Measurements from ENCODE around the gene TFCP2L1. TPM values are rescaled to one million over a fixed set of nuclear protein-coding genes. Genes with fewer than 3 reads are reported as not detected.

TFCP2L1 gene
- total RNA-seq, 1 experiment from 2014 or later = 18.4 TPM

DNA sequence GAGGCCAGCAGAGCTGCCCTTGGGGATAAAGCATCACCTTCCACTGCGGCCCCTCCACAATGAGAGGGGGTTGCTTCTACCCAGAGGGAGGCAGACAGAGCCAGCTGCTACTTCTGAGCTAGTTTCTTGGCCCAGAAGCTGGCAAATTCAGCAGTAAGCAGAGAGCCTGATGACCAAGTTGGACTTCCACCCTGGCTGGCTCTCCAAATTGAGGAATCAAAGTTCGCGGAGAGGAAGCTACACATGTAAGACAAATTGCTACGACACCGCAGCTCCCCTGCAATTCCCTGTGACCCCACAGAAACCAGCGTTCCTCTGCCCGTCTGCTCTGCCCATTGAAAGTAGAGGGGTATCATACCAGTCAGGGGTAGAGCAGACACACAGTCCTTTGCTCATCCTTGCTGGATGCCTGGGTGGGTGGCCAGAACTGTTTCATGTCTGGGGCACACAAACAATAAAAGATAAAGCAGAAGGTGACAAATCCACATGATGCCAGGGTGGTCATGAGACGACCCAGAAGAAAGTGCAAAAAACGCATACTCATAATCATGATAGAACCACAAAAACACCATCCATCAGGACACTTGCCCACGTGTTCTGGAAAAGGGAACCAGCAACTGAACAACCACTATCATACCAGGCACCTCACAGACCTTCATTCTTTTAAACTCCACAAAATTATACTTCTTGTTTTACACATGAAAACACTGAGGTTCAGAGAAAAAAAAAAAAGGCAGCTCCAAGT lies 5.4 kb downstream of the TFCP2L1 start:
- no peaks in the 10 kb centered on the region for H3K27me3 Mint-ChIP-seq (ENCODE audit: insufficient read depth, unreplicated experiment)
- H3K27ac Mint-ChIP-seq (ENCODE audit: unreplicated experiment) = no peak overlapping the region
- no peak overlapping the region for H3K4me3 ChIP-seq (ENCODE audit: low read depth, low read length)
- peaks cover 9% of the 10 kb centered on the region for H3K4me1 Mint-ChIP-seq (ENCODE audit: low read depth, unreplicated experiment)
- no peaks in the 10 kb centered on the region for H3K36me3 Mint-ChIP-seq (ENCODE audit: insufficient read depth, unreplicated experiment)
- TF ChIP-seq, protein P1, sequence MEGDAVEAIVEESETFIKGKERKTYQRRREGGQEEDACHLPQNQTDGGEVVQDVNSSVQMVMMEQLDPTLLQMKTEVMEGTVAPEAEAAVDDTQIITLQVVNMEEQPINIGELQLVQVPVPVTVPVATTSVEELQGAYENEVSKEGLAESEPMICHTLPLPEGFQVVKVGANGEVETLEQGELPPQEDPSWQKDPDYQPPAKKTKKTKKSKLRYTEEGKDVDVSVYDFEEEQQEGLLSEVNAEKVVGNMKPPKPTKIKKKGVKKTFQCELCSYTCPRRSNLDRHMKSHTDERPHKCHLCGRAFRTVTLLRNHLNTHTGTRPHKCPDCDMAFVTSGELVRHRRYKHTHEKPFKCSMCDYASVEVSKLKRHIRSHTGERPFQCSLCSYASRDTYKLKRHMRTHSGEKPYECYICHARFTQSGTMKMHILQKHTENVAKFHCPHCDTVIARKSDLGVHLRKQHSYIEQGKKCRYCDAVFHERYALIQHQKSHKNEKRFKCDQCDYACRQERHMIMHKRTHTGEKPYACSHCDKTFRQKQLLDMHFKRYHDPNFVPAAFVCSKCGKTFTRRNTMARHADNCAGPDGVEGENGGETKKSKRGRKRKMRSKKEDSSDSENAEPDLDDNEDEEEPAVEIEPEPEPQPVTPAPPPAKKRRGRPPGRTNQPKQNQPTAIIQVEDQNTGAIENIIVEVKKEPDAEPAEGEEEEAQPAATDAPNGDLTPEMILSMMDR (IDR thresholded peaks at IDR 0.05; ENCODE audit: insufficient read depth in 1 of 2, low read depth in 1 of 2, low read length in 1 of 2, severe bottlenecking in 1 of 2, unreplicated experiment in 1 of 2) = no peak
- H3K9me3 ChIP-seq = no peaks in the 10 kb centered on the region
- H3K27me3 ChIP-seq (replicated peaks; ENCODE audit: control insufficient read depth, insufficient read depth, low read length) = no peaks in the 10 kb centered on the region
- no TSS peak for BruUV-seq (replicated peaks)
- intact Hi-C loops (cut with micrococcal nuclease; ENCODE audit: unreplicated experiment) = no loop called here
- H3K9me3 Mint-ChIP-seq (ENCODE audit: unreplicated experiment) = no peaks in the 10 kb centered on the region
- ChIA-PET CTCF (interaction anchor here (2.2 kb wide), 1 partner anchor 151 kb away, joined by 5 read pairs; no protein-coding TSS in a partner anchor), POLR2A (no interaction called here)
- no peak for DNase-seq
- peaks cover 12% of the 10 kb centered on the region for H3K4me1 ChIP-seq
- H3K36me3 ChIP-seq (ENCODE audit: control insufficient read depth, insufficient read depth, low read length) = no peaks in the 10 kb centered on the region
- H3K4me3 Mint-ChIP-seq (ENCODE audit: unreplicated experiment) = no peak overlapping the region

DNA sequence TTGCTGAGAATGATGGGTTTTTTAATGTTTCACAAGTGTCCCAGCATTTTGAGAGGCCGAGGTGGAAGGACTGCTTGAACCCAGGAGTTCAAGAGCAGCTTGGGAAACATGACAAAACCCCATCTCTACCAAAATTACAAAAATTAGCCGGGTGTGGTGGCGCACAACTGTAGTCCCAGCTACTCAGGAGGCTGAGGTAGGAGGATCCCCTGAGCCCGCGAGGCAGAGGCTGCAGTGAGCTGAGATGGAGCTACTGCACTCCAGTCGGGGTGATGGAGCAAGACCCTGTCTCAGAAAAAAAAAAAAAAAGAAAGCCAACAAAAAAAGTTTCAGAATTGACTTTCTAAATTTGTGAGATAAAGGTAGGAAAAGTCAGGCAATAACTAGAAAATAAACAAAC lies 8.7 kb downstream of the TFCP2L1 start:
- ChIA-PET POLR2A (no interaction called here), CTCF (no interaction called here)
- no peaks in the 10 kb centered on the region for H3K9me3 Mint-ChIP-seq (ENCODE audit: unreplicated experiment)
- BruUV-seq (replicated peaks) = no TSS peak
- Histone ChIP-seq H3K36me3 (ENCODE audit: control insufficient read depth, insufficient read depth, low read length) (no peaks in the 10 kb centered on the region), H3K9me3 (no peaks in the 10 kb centered on the region), H3K4me1 (peaks cover 23% of the 10 kb centered on the region), H3K27me3 (replicated peaks; ENCODE audit: control insufficient read depth, insufficient read depth, low read length) (no peaks in the 10 kb centered on the region), H3K4me3 (ENCODE audit: low read depth, low read length) (no peak overlapping the region)
- peaks cover 6% of the 10 kb centered on the region for H3K36me3 Mint-ChIP-seq (ENCODE audit: insufficient read depth, unreplicated experiment)
- TF ChIP-seq, protein P1 (IDR thresholded peaks at IDR 0.05; ENCODE audit: insufficient read depth in 1 of 2, low read depth in 1 of 2, low read length in 1 of 2, severe bottlenecking in 1 of 2, unreplicated experiment in 1 of 2) = no peak
- H3K27me3 Mint-ChIP-seq (ENCODE audit: insufficient read depth, unreplicated experiment) = no peaks in the 10 kb centered on the region
- DNase-seq = no peak
- H3K27ac Mint-ChIP-seq (ENCODE audit: unreplicated experiment) = no peak overlapping the region
- H3K4me1 Mint-ChIP-seq (ENCODE audit: low read depth, unreplicated experiment) = peaks cover 18% of the 10 kb centered on the region
- H3K4me3 Mint-ChIP-seq (ENCODE audit: unreplicated experiment) = no peak overlapping the region
- intact Hi-C loops (cut with micrococcal nuclease; ENCODE audit: unreplicated experiment) = no loop called here

DNA sequence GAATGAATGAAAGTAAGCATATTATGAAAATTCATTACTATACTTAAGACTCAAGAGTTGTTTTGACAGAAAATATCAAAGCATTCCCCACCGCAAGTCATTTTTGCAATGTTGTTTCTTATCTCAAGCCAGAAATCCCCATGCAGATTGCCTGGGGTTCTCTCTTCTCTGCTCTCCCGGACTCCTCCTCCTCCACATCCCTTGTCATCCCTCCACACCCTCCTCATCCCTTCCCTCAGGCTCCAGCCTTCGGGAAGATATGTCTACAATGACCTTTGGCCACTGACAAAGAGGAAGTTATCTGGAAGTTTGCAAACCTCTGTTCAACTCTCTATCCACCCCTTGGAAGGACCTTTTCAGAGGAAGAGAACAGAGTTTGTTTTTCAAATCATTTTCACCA lies 11.9 kb downstream of the TFCP2L1 start:
- Mint-ChIP-seq H3K36me3 (ENCODE audit: insufficient read depth, unreplicated experiment) (peaks cover 6% of the 10 kb centered on the region), H3K4me1 (ENCODE audit: low read depth, unreplicated experiment) (peaks cover 18% of the 10 kb centered on the region), H3K27ac (ENCODE audit: unreplicated experiment) (peak overlapping the region; percentile 68), H3K27me3 (ENCODE audit: insufficient read depth, unreplicated experiment) (no peaks in the 10 kb centered on the region), H3K9me3 (ENCODE audit: unreplicated experiment) (no peaks in the 10 kb centered on the region), H3K4me3 (ENCODE audit: unreplicated experiment) (peak overlapping the region; percentile 37)
- intact Hi-C loops (cut with micrococcal nuclease; ENCODE audit: unreplicated experiment) = loop anchor here (1.0 kb wide), 2 partner anchors 10 to 62 kb away; no protein-coding TSS in a partner anchor
- peaks cover 33% of the 10 kb centered on the region for H3K4me1 ChIP-seq
- no peaks in the 10 kb centered on the region for H3K9me3 ChIP-seq
- CTCF ChIA-PET = no interaction called here
- BruUV-seq (replicated peaks) = no TSS peak
- TF ChIP-seq, protein P1 (IDR thresholded peaks at IDR 0.05; ENCODE audit: insufficient read depth in 1 of 2, low read depth in 1 of 2, low read length in 1 of 2, severe bottlenecking in 1 of 2, unreplicated experiment in 1 of 2) = no peak
- H3K27me3 ChIP-seq (replicated peaks; ENCODE audit: control insufficient read depth, insufficient read depth, low read length) = no peaks in the 10 kb centered on the region
- DNase-seq = peak; percentile 66 to 78
- H3K4me3 ChIP-seq (ENCODE audit: low read depth, low read length) = no peak overlapping the region
- no peaks in the 10 kb centered on the region for H3K36me3 ChIP-seq (ENCODE audit: control insufficient read depth, insufficient read depth, low read length)
- POLR2A ChIA-PET = no interaction called here

Data from Caco-2 (cell line).